Measurements from ENCODE around the gene CLDN19.

DNA sequence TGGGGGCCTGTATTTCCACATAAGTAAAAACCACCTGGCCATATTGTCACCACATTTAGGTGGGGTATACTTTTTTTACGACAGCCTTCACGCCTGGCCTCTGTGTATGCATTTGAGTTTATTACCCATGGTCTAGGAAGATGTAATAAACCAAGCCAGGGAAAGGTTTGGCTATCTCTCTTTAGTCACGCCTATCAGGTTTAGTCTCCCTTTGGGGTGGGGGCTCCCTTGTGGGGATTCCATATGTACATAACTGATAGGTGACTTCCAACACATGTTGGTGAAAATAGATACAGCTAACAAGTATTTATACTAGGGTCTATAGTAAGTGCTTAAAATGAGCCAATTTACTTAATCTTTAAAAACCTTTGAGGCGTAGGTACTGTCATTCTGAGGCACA is 53.6 kb downstream of the CLDN19 start:
- TF ChIP-seq, protein P1, sequence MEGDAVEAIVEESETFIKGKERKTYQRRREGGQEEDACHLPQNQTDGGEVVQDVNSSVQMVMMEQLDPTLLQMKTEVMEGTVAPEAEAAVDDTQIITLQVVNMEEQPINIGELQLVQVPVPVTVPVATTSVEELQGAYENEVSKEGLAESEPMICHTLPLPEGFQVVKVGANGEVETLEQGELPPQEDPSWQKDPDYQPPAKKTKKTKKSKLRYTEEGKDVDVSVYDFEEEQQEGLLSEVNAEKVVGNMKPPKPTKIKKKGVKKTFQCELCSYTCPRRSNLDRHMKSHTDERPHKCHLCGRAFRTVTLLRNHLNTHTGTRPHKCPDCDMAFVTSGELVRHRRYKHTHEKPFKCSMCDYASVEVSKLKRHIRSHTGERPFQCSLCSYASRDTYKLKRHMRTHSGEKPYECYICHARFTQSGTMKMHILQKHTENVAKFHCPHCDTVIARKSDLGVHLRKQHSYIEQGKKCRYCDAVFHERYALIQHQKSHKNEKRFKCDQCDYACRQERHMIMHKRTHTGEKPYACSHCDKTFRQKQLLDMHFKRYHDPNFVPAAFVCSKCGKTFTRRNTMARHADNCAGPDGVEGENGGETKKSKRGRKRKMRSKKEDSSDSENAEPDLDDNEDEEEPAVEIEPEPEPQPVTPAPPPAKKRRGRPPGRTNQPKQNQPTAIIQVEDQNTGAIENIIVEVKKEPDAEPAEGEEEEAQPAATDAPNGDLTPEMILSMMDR (IDR thresholded peaks at IDR 0.05): no peak
- TF ChIP-seq POLR2A (IDR thresholded peaks at IDR 0.05): no peak
